HG03280 (cell line): Measurements from ENCODE around the gene PLEKHG2.

Experiments
- ATAC-seq: cut with Tn5 transposase; IDR thresholded peaks from one replicate; pipeline ENCODE4 v1.9.1; 2021; ENCODE audit warnings: mild to moderate bottlenecking, moderate library complexity; ENCODE audit not compliant: unreplicated experiment

PLEKHG2 gene

GRCh38 chr19:39473443-39473960, 61.0 kb downstream of the PLEKHG2 start:
- ATAC-seq, result no peak

DNA sequence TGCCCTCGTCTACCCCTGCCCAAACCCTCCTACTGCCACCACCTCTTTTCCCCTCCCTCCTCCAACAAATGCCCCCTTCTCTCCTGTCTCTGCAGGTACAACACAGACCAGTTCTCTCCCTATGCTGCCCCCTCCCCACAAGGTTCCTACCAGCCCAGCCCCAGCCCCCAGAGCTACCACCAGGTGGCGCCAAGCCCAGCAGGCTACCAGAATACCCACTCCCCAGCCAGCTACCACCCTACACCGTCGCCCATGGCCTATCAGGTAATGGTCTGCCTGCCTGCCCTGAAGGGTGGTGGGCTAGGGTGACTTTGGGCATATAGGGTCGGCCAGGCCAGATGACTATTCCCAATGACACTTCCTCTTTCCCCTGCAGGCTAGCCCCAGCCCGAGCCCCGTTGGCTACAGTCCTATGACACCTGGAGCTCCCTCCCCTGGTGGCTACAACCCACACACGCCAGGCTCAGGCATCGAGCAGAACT, 61.7 kb downstream of the PLEKHG2 start:
- ATAC-seq, result no peak

DNA sequence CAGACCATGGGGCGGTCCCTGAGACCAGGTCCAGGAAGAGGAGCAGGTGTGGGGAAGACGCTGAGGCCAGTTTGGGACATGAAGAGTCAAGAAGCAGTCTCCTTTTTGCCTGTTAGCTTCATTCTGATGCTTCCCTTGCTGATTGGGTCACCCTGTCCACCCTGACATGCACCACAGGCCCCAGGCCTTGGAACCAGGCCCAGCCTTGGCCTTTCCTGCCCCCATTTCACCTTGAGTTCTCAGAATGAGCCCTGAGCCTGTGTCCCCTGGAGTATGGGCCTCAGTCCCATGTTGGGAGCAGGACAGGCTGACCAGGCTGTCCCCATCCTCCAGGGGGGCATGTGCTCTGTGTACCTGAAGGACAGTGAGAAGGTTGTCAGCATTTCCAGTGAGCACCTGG, 63.3 kb downstream of the PLEKHG2 start:
- ATAC-seq, result no peak
